ENCODE measurements around the gene GARIN5B. TPM values are rescaled to one million over a fixed set of nuclear protein-coding genes. Genes with fewer than 3 reads are reported as not detected.

The GARIN5B gene
- total and polyA plus RNA-seq, 2 of the 8 experiments (the other 6 are each of a cell fraction or from before 2014, with no cell fraction given), result 0.03 TPM; not detected in 1

GRCh38 chr19:55310498-55310897, 52.6 kb downstream of the GARIN5B start (continued):
- no peak for TF ChIP-seq USF2 (IDR thresholded peaks at IDR 0.05; ENCODE audit: low read length)
- no peak for TF ChIP-seq NRF1 (IDR thresholded peaks at IDR 0.05; ENCODE audit: low read depth, low read length)
- TF ChIP-seq POU5F1 (IDR thresholded peaks at IDR 0.05; ENCODE audit: low read depth, low read length), result no peak

Measured in H1 (cell line).